Endodermal cell (in vitro differentiated cells): ENCODE results near the gene BTN1A1. TPM values are rescaled to one million over a fixed set of nuclear protein-coding genes. Genes with fewer than 3 reads are reported as not detected.

Experiments
- DNase-seq: peaks from one replicate; pipeline ENCODE4 v3.0.0-alpha.2; 2017
- H3K27ac ChIP-seq: 2 replicates; pipeline ENCODE4 v1.5.1; 2013; ENCODE audit warnings: mild to moderate bottlenecking, low read depth, low read length, moderate library complexity
- H3K27me3 ChIP-seq: 2 replicates; pipeline ENCODE4 v1.6.1; 2013; ENCODE audit warnings: mild to moderate bottlenecking, low read length, moderate library complexity; ENCODE audit not compliant: insufficient read depth, control insufficient read depth, poor library complexity, severe bottlenecking
- H3K36me3 ChIP-seq: 2 replicates; pipeline ENCODE4 v1.7.0; 2013; ENCODE audit warnings: mild to moderate bottlenecking, low read length, moderate library complexity; ENCODE audit not compliant: control insufficient read depth, insufficient read depth
- H3K4me1 ChIP-seq: one replicate; pipeline ENCODE4 v1.7.0; 2013; ENCODE audit warnings: low read length; ENCODE audit not compliant: control insufficient read depth, insufficient read depth
- H3K4me3 ChIP-seq: 2 replicates; pipeline ENCODE4 v1.5.1; 2013; ENCODE audit warnings: mild to moderate bottlenecking, low read length, moderate library complexity
- H3K9ac ChIP-seq: 2 replicates; pipeline ENCODE4 v1.6.1; 2013; ENCODE audit warnings: mild to moderate bottlenecking, low read length, moderate library complexity; ENCODE audit not compliant: poor library complexity, severe bottlenecking; ENCODE audit errors: extremely low read depth
- H3K9me3 ChIP-seq: 2 replicates; pipeline ENCODE4 v1.6.1; 2013; ENCODE audit warnings: mild to moderate bottlenecking, low read length, moderate library complexity; ENCODE audit not compliant: control insufficient read depth
- H3K27ac Mint-ChIP-seq: 2 replicates; pipeline ENCODE4 v1.8.0; 2020; ENCODE audit warnings: mixed read lengths
- H3K27me3 Mint-ChIP-seq: 2 replicates; pipeline ENCODE4 v1.8.0; 2021; ENCODE audit warnings: mild to moderate bottlenecking, mixed read lengths; ENCODE audit not compliant: insufficient read depth
- H3K36me3 Mint-ChIP-seq: 2 replicates; pipeline ENCODE4 v1.8.0; 2020; ENCODE audit warnings: low read depth, mixed read lengths
- H3K4me1 Mint-ChIP-seq: 2 replicates; pipeline ENCODE4 v1.8.0; 2020; ENCODE audit warnings: mixed read lengths
- H3K4me3 Mint-ChIP-seq: 2 replicates; pipeline ENCODE4 v1.8.0; 2020; ENCODE audit warnings: mild to moderate bottlenecking, moderate library complexity, mixed read lengths
- H3K9me3 Mint-ChIP-seq: 2 replicates; pipeline ENCODE4 v1.8.0; 2020; ENCODE audit warnings: mild to moderate bottlenecking, mixed read lengths
- CTCF ChIP-seq: fragments of 200-600 bp; sonication (generic); conservative IDR thresholded peaks from 2 replicates; pipeline ENCODE4 v1.5.0; 2021; ENCODE audit warnings: antibody characterized with exemption, mild to moderate bottlenecking
- WGBS, 2 experiments: methylation state at CpG; one replicate each; pipeline versions ENCODE4 v1.1.5 to v1.1.7; 2013; ENCODE audit warnings: missing lambda C conversion rate in 2 of 2, mixed read lengths in 1 of 2; ENCODE audit not compliant: insufficient coverage in 1 of 2, insufficient read length in 1 of 2; 5-methylcytosine and 5-hydroxymethylcytosine counted together
- total RNA-seq, 2 donors: library from RNA; stranded (reverse); fragmentation: NEBNext Ultra II Directional in 1 of 2; extraction: Animal tissue kit (Norgen Biotek cat#: 25700) in 1 of 2; gene quantifications; 2 replicates in 1 of 2; 3 replicates in 1 of 2; pipeline ENCODE4 v1.2.1, GENCODE V29; 2021

Gene BTN1A1
- total RNA-seq, 2 donors from 2014 or later: 0.11 TPM; not detected in 1

- Histone ChIP-seq H3K36me3 (peaks cover 11% of the 10 kb centered on the region), H3K27ac (peak overlapping the region; percentile 81), H3K4me3 (peak overlapping the region; percentile 88), H3K27me3 (no peaks in the 10 kb centered on the region), H3K9me3 (no peaks in the 10 kb centered on the region), H3K9ac (peak overlapping the region; percentile 82), H3K4me1 (peaks cover 2% of the 10 kb centered on the region)
- Mint-ChIP-seq H3K27me3 (no peaks in the 10 kb centered on the region), H3K36me3 (peaks cover 8% of the 10 kb centered on the region), H3K9me3 (no peaks in the 10 kb centered on the region), H3K4me1 (peaks cover 25% of the 10 kb centered on the region), H3K27ac (peak overlapping the region; percentile 98), H3K4me3 (peak overlapping the region; percentile 89)
- WGBS, 2 experiments: 0 to 1% methylated on average over 31 to 37 of the region's 37 CpGs
- DNase-seq: peak; percentile 96
- TF ChIP-seq CTCF: no peak
These were observed 37.2 kb downstream of the BTN1A1 start for GRCh38 chr6:26537160-26537845.

- Mint-ChIP-seq H3K27me3 (no peaks in the 10 kb centered on the region), H3K27ac (peak within 1 kb of the TSS; percentile 98), H3K4me1 (peaks cover 23% of the 10 kb centered on the region), H3K9me3 (no peaks in the 10 kb centered on the region), H3K4me3 (peak within 1 kb of the TSS; percentile 89), H3K36me3 (peaks cover 13% of the 10 kb centered on the region)
- H3K27ac ChIP-seq: peak within 1 kb of the TSS; percentile 81
- peak within 1 kb of the TSS; percentile 82 for H3K9ac ChIP-seq
- no peaks in the 10 kb centered on the region for H3K27me3 ChIP-seq
- H3K4me1 ChIP-seq: peaks cover 2% of the 10 kb centered on the region
- DNase-seq: peak; percentile 94
- TF ChIP-seq CTCF: peak; percentile 24
- WGBS, 2 experiments: 0% methylated on average over 16 to 49 of the region's 49 CpGs
- no peaks in the 10 kb centered on the region for H3K9me3 ChIP-seq
- H3K4me3 ChIP-seq: peak within 1 kb of the TSS; percentile 88
- peaks cover 18% of the 10 kb centered on the region for H3K36me3 ChIP-seq
These were observed 37.9 kb downstream of the BTN1A1 start, which contains the start of gene HMGN4 for GRCh38 chr6:26537846-26538571. Gene HMGN4, plus strand, starts transcription at chr6:26538366. Its CDS starts 6,841 bp downstream, at chr6:26545207.

DNA sequence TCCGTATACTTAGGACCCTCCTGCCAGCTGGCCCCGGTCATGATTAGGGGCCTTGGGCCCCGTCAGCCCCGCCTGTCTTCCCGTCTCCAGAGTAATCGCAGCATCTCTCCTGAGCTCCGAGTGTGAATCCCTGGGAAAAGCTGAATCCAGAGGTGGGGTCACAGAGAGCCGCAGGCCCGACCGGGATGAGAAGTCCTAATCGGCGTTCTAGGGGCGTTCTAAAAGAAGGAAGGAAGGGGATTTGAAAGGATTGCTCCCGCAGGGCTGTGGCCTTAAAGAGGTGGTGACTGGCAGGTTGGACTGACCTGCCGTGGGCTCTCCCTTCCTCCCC is 38.4 kb downstream of the BTN1A1 start:
- DNase-seq: no peak
- no peak for TF ChIP-seq CTCF

More for the DNA sequence above, 38.4 kb downstream of the BTN1A1 start:
- peak overlapping the region; percentile 81 for H3K27ac ChIP-seq
- Mint-ChIP-seq H3K27me3 (no peaks in the 10 kb centered on the region), H3K27ac (peak overlapping the region; percentile 98), H3K4me3 (peak overlapping the region; percentile 89), H3K4me1 (peaks cover 23% of the 10 kb centered on the region), H3K36me3 (peaks cover 15% of the 10 kb centered on the region), H3K9me3 (no peaks in the 10 kb centered on the region)
- H3K9ac ChIP-seq: peak overlapping the region; percentile 82
- 0 to 2% methylated on average over 7 to 15 of the region's 15 CpGs for WGBS, 2 experiments
- H3K4me3 ChIP-seq: peak overlapping the region; percentile 88
- H3K36me3 ChIP-seq: peaks cover 19% of the 10 kb centered on the region
- H3K9me3 ChIP-seq: no peaks in the 10 kb centered on the region
- H3K4me1 ChIP-seq: peaks cover 2% of the 10 kb centered on the region
- H3K27me3 ChIP-seq: no peaks in the 10 kb centered on the region
